ENCODE measurements around the gene BMPER.
A peak's percentile ranks its signal among the peaks of the same experiment; 100 is the strongest.

The BMPER gene

GRCh38 chr7:33892945-33893344 is 12.4 kb upstream of the BMPER start:
- no peak for DNase-seq

DNA sequence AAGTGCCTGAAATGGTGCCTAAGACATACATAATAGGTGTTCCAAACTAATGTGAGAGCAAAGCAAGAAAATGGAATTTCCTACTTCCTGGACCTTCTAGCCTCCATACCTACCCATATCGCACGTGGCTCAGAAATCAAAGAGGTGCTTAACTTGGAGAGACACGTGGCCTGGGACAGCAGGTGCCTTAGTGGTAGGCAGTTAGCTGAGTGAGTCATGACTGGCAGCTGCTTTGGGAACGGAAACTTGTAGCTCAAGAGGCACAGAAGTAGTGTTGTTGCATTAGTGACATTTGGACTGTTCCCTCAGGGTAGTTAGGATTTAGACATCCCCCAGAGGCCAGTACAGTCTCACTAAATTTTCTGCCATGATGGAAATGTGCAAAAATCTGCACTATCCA is 12.0 kb upstream of the BMPER start:
- no peak for DNase-seq

DNA sequence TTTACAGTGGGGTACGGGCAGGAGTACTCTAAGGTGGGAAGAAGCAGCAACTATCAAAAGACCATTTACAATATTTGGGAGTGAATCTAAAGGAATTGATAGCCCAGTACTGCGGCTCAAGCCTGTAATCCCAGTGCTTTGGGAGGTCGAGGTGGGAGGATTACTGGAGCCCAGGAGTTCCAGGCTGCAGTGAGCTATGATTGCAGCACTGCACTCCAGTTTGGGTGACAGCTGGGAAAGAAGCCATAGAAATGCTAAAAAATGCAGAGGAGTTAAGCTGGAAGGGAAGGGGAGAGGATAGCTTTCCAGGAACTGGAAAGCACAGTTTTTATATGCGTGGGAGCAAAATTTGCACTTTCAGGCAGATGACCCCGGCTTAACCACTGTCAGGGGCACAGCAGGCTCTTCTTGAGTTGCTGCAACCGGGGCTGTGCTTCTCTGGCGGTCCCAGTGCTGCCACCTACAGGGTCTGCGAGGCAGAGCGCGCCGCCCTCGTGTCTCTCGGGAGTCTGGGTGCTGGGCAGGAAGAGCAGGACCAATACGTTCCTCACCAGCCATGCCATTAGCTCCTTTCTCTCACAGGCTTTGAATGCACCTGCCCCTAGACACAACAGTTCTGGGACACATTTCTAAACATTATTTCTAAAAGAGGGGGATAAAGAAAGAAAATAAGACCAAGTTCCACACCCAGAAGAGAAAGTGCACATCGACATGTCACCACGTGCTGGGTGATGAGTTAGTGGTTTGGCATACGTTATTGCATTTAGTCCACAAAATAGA is 10.1 kb upstream of the BMPER start:
- DNase-seq, result peak; percentile 49 to 50

- DNase-seq, result no peak
These were observed 4.8 kb upstream of the BMPER start for GRCh38 chr7:33900501-33900900.

GRCh38 chr7:33901199-33901598 is 4.1 kb upstream of the BMPER start:
- DNase-seq, result no peak

DNA sequence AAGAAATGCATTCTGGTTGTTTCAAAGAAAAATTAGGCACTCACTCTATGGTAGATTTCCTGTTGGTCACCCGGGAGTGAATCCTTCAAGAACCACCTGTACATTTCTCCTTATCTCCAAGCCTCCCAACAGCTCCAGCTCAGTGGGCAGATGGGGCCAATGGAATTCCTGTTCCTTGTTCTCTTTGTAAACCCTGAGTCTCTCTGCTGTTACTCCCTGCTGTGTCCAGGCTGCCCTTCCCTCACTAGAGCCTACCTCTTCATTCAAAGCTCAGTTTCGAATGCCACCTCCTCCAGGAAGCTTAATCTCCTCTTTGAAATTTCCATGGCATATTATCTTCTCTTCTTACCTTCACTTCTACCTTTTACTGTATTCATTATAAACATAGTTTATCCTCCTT is 3.5 kb upstream of the BMPER start:
- no peak for DNase-seq

DNA sequence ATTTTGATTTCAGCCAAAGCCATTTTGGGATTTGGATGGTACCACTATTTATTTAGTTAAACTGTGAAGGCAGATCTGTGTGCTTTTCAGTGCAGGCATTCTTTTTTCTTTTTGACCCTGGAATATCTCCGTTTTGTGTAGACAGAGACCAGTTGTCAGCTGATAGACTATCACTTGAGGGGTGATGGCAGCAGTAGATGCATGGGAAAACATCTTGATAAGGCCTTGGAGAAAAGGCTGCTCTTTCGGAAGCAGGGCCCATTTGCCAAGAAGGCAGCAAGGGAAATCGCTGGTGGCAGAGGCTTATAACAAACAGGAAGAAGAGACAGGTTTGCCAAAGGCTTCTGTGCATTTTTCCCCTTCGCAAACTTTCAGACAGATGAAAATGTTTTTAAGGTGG is 2.6 kb upstream of the BMPER start:
- no peak for DNase-seq

DNA sequence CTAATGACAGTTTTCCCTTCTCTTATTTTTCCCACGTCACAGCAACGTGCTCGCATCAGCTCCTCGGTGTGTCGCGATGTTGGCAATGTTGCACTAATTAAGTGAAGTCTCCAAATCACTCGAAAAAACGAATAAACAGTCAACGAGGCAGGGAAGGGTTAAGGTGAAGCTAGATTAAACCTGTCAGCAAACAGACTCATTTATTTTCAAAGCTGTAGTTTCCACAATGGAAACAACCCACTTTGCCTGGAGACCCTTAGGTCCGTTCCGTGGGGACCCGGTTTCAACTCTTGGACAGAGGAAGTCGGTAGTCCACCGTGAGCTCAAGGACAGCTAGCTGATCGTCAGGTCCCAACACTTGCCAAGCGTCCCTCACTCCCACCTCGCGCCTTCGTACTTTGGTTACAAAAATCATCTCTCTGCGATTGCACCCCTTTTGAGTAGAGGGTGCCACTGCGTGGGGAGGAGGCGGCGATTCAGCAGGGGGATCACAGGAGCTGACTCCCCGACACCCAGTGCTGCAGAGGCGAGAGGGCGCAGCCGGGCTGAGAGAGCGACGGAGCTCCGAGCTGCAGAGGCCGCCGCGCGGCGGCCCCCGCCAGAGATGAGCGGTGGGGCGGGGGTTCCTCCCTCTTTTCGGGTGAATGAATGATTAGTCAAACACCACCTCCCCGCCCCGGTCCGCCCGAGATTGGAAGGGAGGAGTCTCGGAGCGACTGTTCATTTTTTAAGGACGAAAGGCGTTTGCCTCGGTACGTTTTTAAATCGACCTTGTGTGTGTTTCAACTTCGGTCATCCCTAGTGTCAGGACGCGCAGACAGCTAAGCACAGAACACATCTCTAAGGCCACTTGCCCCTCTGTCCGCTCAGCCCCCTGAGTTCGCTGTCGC is 1.3 kb upstream of the BMPER start:
- no peak for DNase-seq

- DNase-seq, result no peak
These were observed 504 bp upstream of the BMPER start for GRCh38 chr7:33904681-33905388.

DNA sequence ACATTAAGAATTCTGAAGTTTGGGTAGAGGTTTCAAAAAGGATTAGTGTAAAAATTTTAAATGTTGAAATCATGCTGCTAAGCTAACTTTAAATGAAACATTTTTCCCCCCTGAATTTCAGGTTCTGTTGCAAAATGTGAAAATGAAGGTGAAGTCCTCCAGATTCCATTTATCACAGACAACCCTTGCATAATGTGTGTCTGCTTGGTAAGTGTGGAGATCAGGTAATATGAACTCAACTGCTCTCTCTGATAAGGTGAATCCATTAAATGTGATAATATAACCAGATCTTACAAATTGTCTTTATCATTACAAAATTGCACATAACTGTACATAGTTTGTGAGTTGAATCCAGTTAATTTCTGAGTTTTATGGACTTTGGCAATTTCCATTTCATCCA is 1.4 kb downstream of the BMPER start:
- DNase-seq, result no peak

- no peak for DNase-seq
These were observed 2.3 kb downstream of the BMPER start for GRCh38 chr7:33907625-33908024.

- DNase-seq, result no peak
These were observed 4.0 kb downstream of the BMPER start for GRCh38 chr7:33909318-33909717.

DNA sequence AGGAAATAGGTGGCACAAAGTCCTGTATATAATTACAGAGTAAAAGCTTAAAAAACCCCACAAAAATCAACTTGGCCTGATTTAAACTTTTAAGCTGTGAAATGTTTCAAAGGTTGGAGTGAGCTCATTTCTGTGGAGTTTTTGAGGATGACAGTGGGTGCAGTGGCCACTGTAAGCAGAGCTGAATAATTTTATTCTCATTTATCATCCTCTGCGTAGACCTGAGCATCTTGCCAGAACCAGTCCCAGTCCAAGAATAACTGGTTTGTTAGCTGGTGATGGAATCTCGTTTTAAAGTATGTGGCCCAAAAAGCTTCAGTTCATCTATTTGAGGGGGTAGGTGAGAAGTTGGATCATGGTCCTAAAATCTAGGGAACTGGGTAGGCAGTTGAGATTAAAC is 4.4 kb downstream of the BMPER start:
- no peak for DNase-seq

DNA sequence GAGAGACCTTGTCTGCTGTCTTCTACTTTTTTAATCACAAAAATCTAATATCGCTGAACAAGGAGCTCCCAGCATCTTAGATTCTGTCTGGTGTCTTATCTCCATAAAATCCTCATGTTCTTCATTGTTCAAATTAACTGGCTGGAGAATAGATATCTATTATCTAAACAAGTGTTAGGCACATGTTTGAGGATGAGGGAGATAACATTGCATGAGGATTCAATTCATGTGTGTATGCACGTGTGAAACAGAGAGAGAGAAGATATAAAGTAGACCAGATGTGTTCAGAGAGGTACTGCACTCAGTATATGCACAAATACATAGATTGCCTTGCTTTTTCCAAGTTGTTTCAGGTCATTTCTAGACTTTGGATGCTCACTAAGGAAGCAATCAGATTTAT is 5.4 kb downstream of the BMPER start:
- DNase-seq, result no peak

- DNase-seq, result no peak
These were observed 11.2 kb downstream of the BMPER start for GRCh38 chr7:33916357-33917081.

GRCh38 chr7:33917661-33918060 is 12.3 kb downstream of the BMPER start:
- no peak for DNase-seq

- DNase-seq, result no peak
These were observed 13.3 kb downstream of the BMPER start for GRCh38 chr7:33918438-33919143.

- DNase-seq, result no peak
These were observed 14.1 kb downstream of the BMPER start for GRCh38 chr7:33919449-33919848.

DNA sequence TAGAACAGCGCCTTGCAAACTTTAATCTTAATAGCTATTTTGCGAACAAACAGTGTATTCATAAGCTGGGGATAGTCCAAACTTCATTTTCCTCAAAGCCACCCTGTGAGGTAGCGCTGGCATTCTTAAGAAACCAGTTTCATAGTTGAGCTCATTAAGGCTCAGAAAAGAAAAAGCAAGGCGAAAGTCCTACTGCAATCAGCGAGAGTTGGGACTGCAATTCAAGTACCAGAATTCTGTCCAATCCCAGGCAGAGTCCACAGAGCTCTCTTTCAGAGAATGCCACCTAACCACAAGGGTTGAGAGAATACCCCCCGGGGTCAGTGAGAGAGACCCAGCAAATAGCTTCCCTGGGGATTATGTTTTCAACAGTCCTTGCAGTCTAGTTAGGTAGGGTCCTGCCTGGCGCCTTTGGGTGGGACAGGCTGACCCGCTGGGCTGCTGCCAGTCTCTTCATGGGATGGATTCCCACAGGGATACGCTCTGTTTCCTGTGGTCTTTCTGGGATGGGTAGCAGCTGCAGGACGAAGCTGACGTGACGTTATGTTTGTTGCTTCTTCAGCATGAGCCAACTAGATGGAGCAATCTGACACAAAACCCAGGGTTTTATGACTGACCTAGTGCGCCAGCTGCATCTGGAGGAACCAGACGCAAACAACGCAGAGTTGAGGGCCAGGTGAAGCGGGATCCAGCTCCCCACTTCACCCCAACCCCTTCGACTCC is 16.0 kb downstream of the BMPER start:
- no peak for DNase-seq

DNA sequence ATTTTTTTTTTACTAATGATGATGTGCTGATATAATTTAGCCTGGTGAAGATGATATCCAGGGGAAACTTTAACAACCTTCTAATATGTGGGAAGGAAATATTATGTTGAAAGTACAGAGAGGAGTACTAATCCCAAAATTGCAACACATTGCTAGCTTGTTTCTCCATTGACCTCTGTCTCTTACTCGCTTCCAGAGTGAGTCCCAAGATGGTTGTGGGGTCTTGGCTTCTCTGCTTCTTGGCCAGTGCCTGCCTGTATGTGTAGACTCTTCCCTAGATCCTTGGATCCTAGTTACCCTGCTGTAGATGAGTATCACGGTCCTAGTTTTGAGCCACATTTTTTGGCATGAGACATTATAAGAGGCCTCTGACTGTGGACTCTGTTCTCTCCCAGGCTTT is 17.5 kb downstream of the BMPER start:
- DNase-seq, result no peak

DNA sequence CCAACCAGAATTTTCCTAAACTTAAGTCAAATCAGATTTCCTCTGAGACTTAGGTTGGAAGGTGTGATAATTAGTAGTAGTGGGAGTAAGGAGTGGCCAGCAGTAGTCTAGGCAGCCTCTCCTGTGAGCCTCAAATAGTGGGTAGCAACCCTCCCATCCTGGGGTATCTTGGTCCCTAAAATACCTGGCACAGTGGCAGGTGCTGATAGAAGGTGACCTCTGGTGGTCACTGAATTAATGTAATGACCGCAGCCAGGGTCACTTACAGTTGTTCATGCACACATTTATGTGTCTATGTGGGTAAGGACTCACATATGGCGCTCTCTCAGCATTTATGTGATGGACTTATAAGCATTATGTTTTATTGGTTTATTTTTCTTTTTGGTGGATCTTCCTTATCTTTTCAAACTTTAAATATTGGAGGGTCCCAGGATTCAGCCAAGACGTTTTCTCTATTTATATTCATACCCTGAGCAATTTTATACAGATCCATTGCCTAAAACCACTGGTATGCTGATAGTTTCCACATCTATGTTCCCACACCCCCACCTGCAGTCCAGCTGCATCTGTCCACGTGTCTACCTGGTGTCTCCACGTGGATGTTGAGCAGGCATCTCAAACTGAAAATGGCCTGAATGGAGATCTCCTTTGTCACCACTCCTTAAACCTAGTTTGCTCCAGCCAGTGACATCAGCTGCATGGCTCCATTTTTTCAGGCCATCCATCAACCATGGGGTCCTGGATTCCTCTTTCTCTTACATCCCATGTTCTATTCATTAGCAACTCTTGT is 18.3 kb downstream of the BMPER start:
- no peak for DNase-seq

Measured in activated CD4-positive, alpha-beta T cell treated with anti-CD3 and anti-CD28 coated beads, Interleukin-2, amount 50 U/mL, for 4 hours (primary cell).